Measurements from ENCODE around the gene CPAMD8.

GRCh38 chr19:16946951-16947940, 79.4 kb downstream of the CPAMD8 start:
- TF ChIP-seq CTCF (IDR thresholded peaks at IDR 0.05) (no peak), POLR2A (IDR thresholded peaks at IDR 0.05) (no peak)
